Measurements from ENCODE around the gene MESP1.

The MESP1 gene

DNA sequence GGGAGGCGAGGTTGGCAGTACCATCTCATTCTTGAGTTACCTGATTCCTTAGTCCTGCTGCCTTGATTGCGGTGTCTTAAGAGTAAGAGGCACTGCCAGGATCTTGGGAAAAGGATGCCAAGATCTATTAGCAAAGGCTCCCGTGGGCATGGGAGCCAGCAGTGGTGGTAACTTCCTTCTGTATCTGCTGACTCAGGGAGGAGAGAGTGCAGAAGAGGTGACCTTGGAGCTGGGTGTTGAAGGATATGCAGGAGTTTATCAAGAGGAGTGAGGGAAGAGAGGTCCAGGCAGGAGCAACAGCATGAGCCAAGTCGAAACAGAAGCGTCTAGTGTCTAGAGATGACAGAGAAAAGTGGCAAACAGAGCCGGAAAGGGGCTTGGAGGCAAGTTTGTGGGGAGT is 29.6 kb upstream of the MESP1 start:
- no peak for DNase-seq

GRCh38 chr15:89778861-89779260 is 27.8 kb upstream of the MESP1 start:
- no peak for DNase-seq

GRCh38 chr15:89777782-89778380 is 26.8 kb upstream of the MESP1 start:
- DNase-seq, result no peak

- no peak for DNase-seq
Measured at GRCh38 chr15:89777073-89777751, 26.2 kb upstream of the MESP1 start.

GRCh38 chr15:89776274-89777072 is 25.4 kb upstream of the MESP1 start, which contains the start of gene MESP2:
MESP2 (plus strand) TSS chr15:89776332; CDS start chr15:89776358, 26 bp downstream.
- peak; percentile 53 for DNase-seq

DNA sequence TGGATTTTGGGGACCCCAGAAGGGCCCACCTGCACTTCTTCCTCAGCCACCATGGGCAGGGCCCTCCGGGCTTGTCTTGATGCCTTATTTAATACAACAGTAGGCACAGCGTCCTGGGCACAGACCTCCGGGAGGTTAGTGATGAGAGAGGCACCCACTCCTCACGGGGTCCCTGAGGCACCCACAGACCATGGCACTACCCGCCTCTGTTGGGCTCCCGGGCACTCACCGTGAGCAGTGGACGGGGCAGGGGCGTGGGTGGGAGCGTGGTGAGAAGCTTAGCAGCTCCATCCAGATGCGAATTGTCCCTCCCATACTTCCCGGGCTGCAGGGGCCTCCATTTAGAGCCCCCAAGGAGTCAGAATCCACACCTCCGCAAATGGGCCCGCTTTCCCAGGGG is 24.8 kb upstream of the MESP1 start:
- DNase-seq, result no peak

- no peak for DNase-seq
Measured at GRCh38 chr15:89774492-89774891, 23.4 kb upstream of the MESP1 start.

DNA sequence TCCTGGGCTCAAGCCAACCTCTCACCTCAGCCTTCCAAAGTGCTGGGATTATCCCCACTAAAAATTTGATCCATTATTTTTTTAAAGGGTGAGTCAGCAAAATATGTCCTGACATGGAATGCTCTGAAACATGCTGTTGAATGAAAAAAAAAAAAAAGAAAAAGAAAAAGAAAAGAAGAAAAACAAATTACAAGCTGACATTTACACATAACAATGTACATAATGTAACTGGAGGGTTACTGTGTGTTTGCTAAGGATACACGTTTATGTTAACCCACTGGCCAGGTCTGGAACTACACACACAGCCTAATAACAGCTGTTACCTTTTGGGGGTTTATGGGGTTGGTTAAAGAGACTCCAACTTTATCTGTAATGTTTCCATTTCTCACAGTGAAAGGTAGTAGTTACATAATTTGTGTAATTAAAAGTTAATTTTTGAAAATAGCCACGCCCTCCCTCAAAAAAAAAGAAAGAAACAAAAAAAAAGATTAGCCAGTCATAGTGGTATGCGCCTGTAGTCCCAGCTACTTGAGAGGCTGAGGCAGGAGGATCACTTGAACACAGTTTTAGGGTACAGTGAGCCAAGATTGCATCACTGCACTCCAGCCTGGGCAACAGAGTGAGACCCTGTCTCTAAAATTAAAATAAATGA is 22.0 kb upstream of the MESP1 start:
- DNase-seq, result no peak

DNA sequence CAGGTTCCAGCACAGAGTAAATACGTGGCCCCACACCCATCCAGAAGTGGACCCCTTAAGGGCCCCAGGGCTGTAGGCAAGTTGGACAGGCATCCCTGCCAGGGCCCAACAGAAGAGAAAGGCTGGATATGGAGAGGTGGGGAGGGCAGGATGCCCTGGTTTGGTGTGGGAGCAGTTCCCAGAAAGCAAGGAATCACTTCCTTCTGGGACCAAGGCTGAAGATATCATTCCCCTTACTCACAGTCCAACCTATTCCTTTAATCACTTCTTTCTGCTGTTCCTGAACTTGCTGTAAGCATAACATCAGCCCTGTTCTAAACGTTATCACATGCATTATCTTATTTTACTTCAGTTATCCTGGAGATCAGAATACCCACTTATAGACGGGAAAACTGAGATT is 19.0 kb upstream of the MESP1 start:
- DNase-seq, result no peak

- DNase-seq, result no peak
Measured at GRCh38 chr15:89769366-89769765, 18.3 kb upstream of the MESP1 start.

DNA sequence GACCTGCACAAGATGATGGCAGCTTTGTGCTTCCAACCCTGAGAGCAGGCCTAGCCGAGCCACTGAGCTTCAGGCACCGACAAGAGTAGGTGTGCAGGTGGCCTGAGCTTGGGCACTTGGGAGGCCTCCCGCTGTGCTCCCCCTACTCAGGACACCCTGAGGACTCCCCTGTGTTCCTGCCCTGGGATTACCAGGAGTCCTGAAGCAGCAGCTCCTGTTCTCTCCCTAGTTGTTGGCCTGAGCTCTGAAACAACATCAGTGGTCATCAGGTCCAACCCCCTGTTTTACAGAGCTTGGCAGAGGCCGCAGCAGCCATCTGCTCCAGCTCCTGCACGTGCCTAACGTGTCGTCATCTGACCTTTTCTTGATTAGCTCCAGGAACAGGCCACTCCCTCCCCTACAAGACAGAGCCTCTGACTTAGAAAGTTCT is 17.0 kb upstream of the MESP1 start:
- DNase-seq, result no peak

DNA sequence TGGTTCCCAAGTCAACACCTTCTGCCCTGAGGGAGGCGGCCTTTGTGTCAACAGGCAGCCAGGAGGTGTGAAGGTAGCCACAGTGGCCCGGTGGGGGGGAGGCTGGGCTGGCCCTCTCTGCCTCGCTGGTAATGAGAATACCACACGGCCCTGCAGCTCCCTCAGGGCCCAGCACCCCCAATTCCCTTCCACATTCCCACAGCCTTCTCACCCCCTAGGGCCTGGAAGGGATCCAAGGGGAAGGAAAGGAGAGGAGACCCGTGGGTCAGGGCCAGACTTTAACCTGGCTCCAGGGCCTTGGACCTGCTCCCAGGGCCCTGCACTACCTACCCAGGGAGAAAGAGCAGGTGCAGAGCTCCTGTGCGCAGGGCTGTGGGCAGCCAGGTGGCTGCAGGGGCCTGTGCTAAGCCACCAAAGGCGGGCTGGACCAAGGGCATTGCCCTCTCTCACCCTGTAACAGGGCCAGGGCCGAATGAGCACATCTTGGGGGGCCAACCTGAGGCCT is 16.4 kb upstream of the MESP1 start:
- DNase-seq, result no peak

DNA sequence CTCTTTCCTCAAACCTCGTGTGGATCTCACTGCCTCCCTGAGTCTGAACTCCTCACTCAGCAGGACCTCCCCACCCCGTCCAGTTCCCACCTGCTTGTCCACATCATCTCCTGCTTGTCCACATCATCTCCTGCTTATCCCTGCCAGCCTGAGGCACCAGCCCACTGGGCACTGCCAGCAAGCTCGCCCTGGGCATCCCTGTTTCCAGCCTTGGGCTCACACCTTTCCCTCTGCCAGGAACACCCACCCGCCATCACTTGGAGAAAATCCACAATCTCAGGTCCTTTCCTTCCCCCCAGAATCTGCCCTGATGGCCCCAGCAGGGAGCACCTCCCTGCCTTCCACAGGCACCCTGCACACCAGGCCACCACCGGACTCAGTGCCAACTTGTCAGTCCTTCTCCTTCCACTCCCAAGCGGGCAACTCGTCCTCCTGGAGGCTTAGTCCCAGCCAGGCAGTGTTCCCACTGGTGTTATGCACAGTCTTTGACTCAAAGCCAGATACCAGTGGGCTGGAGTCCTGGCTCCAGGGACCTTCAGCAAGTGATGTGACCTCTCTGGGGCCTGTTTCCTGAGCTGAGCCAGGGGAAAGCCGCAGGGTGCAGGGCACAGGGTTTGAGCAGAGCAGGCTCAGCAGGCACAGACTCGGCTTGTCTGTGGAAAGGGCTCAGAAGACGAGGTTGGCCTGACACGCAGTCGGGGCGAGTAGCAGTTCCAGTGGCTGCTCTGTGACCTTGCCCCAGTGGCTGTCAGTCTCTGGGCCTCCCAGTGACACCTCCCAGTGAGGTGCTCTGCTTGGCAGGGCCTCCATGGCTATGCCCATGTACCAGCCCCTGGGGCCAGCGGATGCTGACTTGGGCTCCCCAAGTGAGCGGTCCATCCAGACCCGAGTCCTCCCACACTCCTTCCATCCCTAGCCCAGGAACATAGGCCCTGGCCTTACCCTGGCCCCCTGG is 15.6 kb upstream of the MESP1 start:
- no peak for DNase-seq

- no peak for DNase-seq
Measured at GRCh38 chr15:89765694-89766093, 14.6 kb upstream of the MESP1 start.

DNA sequence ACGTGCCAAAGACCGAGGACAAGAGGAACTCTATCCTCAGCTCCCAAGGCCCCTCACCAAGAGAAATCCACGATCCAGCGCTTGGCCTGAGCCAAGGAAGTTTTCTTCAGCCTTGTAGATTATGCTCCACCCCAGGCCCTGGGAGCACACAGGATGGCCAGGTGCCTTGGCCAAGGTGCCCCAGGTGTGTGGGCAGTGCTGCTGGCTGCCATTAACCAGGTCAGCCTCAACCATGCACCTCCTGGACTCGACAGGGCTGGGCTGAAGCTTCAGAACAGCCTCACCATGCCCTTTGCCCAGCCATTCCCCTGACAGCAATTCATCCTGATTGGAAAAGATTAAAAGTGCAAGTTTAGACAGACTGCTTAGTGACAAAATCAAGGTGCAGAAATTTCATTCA is 10.9 kb upstream of the MESP1 start:
- no peak for DNase-seq

DNA sequence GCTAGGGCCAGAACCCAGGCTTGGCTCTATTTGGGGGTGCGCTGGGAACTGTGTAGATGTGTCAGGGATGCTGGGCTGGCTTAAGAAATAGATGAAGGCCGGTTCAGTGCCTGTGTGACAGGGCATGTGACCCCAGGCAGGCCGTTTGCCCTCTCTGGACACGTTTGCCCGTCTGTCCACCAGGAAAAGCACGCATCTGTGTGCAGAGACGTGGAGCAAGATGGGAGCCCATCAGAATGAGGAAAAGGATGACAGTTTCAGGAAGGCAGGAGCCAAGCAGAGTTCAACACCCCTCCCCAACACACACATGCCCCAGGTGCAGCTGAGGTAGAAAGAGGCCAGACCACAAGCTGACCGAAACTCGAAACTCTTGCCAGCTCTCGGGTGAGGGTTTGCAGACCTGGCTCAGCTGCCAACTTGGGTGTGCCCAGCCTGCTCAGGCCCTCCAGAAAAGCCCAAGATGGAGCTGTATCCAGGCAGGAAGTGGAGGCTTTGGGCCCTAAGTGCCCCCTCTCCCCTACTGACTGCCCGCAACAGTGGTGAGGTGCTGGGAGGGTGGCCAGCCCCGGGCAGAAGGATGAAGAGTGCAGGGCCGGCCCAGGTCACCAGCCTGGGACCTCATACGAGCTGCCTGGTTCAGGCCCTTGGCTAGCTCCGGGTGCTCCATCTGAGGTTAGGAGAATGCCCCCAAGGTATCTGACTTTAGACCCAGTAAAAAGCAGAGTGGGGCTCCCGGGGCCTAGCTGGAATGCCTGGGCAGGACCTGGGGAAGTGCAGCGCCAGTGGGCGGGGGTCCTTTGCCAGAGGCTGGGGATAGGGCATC is 10.2 kb upstream of the MESP1 start:
- DNase-seq, result no peak

DNA sequence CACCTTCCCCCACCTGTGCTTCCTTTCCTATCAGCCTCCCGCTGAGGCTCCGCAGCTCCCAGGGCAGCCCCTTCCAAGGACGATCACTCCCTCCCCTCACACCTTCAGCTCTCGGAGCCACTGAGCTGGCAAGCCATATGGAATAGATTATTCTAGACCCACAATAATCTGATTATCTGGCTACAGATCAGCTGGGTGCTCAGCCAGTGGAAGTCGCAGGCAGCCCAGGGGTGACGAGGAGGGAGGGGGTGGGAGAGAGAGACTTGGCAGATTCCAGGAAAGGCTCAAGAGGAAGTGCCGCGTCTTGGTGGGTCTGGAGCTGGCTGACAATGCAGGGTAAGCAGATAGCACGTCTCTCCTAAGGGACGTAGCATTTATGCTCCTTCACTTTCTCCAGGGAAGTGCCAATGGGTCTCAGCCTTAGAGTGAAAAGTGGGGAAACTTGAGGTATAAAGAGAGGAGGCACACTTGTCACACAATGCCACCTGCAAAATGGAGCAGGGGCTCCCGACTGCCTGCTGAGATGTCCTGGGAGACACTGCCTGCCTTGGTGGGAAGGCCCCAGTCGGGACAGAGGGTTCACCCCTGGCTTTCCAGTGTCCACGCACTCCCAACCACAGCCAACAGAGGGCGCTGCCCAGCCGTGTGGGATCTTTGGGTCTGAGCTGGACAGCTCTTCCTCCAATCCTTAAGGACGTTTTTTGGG is 9.4 kb upstream of the MESP1 start:
- peak; percentile 65 for DNase-seq

DNA sequence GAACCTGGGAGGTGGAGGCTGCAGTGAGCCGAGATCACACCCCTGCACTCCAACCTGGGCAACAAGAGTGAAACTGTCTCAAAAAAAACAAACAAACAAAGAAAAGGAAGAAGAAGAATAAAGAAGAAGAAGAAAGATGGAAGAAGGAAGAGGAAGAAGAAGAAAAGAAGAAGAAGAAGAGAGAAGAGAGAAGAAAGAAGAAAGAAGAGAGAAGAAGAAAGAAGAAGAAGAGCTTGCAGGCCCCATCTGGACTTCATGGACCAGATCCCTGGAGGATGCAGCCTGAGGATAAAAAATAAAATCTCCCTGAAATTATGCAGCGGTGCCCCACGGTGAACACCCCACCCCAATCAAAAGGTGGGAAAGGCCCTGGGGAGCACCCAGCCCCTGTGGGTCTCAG is 8.8 kb upstream of the MESP1 start:
- DNase-seq, result no peak

DNA sequence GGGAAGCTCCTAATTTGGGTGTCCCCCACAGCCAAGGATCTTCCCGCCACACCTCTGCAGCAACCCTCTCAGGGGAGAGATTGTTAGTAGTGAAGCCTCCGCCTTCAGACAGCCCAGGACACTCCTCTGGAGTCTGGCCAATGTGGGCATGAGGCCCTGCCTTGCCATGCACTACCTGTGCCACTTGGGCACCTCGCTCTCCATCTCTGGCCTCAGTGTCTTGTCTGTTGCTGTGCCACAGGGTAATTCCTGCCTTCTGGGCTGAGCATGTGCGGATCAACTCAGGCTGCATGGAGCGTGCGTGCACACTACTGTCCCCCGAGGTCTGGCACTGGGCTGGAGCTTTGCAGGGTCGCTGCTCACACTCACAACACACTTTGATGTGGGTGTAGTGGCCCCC is 7.9 kb upstream of the MESP1 start:
- no peak for DNase-seq

DNA sequence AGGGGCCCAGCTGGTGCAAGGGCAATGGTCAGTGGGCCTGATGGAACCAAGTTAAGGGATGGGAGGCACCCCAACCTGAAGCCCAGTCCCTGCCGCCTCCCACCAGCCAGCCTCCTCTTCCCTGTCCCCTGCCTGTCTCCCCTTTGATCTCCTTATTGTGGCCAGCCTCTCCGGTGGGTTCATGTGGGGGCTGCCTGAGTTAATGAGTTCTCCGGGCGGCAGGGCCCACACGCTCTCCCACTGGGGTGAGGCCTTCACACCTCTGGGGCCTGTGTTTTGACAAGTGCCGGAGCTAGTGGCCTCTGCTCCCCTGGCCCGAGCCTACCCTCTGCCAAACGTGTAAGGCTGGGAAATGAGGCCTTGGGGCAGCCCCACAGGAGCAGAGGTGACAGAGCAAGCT is 7.2 kb upstream of the MESP1 start:
- DNase-seq, result no peak

GRCh38 chr15:89756897-89757296 is 5.8 kb upstream of the MESP1 start:
- no peak for DNase-seq

All from stimulated activated CD4-positive, alpha-beta T cell treated with anti-CD3 and anti-CD28 coated beads, Interleukin-4, amount 100 ng/mL, for 1 hour (primary cell).